Neural progenitor cell (in vitro differentiated cells): ENCODE results near the gene TMEM134. TPM values are rescaled to one million over a fixed set of nuclear protein-coding genes. Genes with fewer than 3 reads are reported as not detected.
A peak's percentile ranks its signal among the peaks of the same experiment; 100 is the strongest.

ENCODE experiments used
- DNase-seq: peaks from one replicate; pipeline ENCODE4 v3.0.0-alpha.2; 2016; ENCODE audit warnings: low spot score
- H2AFZ ChIP-seq: fragments of 200-600 bp; sonication (generic); replicated peaks from 2 replicates; pipeline ENCODE4 v1.6.1; 2016; ENCODE audit warnings: antibody characterized with exemption
- H3F3A ChIP-seq: fragments of 200-600 bp; sonication (generic); 2 replicates; pipeline ENCODE4 v1.6.1; 2016; ENCODE audit warnings: antibody characterized with exemption, low read depth
- H3K27ac ChIP-seq: fragments of 200-600 bp; sonication (generic); 2 replicates; pipeline ENCODE4 v1.5.1; 2016; ENCODE audit warnings: mild to moderate bottlenecking
- H3K27me3 ChIP-seq: fragments of 200-600 bp; sonication (generic); 2 replicates; pipeline ENCODE4 v1.6.1; 2016; ENCODE audit warnings: mild to moderate bottlenecking, moderate library complexity
- H3K36me3 ChIP-seq: fragments of 200-600 bp; sonication (generic); 2 replicates; pipeline ENCODE4 v1.5.1; 2016
- H3K4me1 ChIP-seq: fragments of 200-600 bp; sonication (generic); 2 replicates; pipeline ENCODE4 v1.6.1; 2016; ENCODE audit warnings: mixed run types
- H3K4me2 ChIP-seq: fragments of 200-600 bp; sonication (generic); 2 replicates; pipeline ENCODE4 v1.6.1; 2016
- H3K4me3 ChIP-seq: fragments of 200-600 bp; sonication (generic); 2 replicates; pipeline ENCODE4 v1.5.1; 2016
- H3K79me2 ChIP-seq: fragments of 200-600 bp; sonication (generic); 2 replicates; pipeline ENCODE4 v1.6.1; 2016; ENCODE audit warnings: low read depth
- H3K9ac ChIP-seq: fragments of 200-600 bp; sonication (generic); 2 replicates; pipeline ENCODE4 v1.6.1; 2016
- H3K9me3 ChIP-seq: fragments of 200-600 bp; sonication (generic); 2 replicates; pipeline ENCODE4 v1.5.1; 2016; ENCODE audit warnings: low read depth
- H4K20me1 ChIP-seq: fragments of 200-600 bp; sonication (generic); 2 replicates; pipeline ENCODE4 v1.6.1; 2016; ENCODE audit warnings: low read depth
- H3K27ac Mint-ChIP-seq: 3 replicates; pipeline ENCODE4 v1.8.0; 2021; ENCODE audit warnings: mixed read lengths
- H3K27me3 Mint-ChIP-seq: 2 replicates; pipeline ENCODE4 v1.8.0; 2022; ENCODE audit warnings: low read depth, mild to moderate bottlenecking, inconsistent platforms, moderate library complexity, mixed read lengths; ENCODE audit not compliant: insufficient read depth
- H3K36me3 Mint-ChIP-seq: 3 replicates; pipeline ENCODE4 v1.8.0; 2021; ENCODE audit warnings: mixed read lengths
- H3K4me1 Mint-ChIP-seq: 3 replicates; pipeline ENCODE4 v1.8.0; 2021; ENCODE audit warnings: mixed read lengths
- H3K4me3 Mint-ChIP-seq: 3 replicates; pipeline ENCODE4 v1.8.0; 2021; ENCODE audit warnings: mild to moderate bottlenecking, moderate library complexity, mixed read lengths
- H3K9me3 Mint-ChIP-seq: 3 replicates; pipeline ENCODE4 v1.8.0; 2020; ENCODE audit warnings: mixed read lengths
- CTCF ChIP-seq: fragments of 200-600 bp; sonication (generic); IDR thresholded peaks from 2 replicates; pipeline ENCODE4 v1.5.1; 2017; ENCODE audit warnings: antibody characterized with exemption, mild to moderate bottlenecking
- EZH2 ChIP-seq: fragments of 200-600 bp; sonication (generic); IDR thresholded peaks from 2 replicates; pipeline ENCODE4 v1.6.1; 2017; ENCODE audit warnings: antibody characterized with exemption, mild to moderate bottlenecking, moderate library complexity
- EZH2phosphoT487 ChIP-seq: fragments of 200-600 bp; sonication (generic); IDR thresholded peaks from 2 replicates; pipeline ENCODE4 v1.6.1; 2017; ENCODE audit warnings: antibody characterized with exemption
- total RNA-seq: library from RNA; depleted of rRNA; stranded (reverse); fragments of >200 nt; gene quantifications from 2 replicates; pipeline ENCODE4 v1.2.3, GENCODE V29; 2015; ENCODE audit warnings: low replicate concordance

The TMEM134 gene
- total RNA-seq, 1 donor from 2014 or later = 68.1 TPM

- peaks cover 9% of the 10 kb centered on the region for H3K4me1 ChIP-seq
- H4K20me1 ChIP-seq = no peaks in the 10 kb centered on the region
- Mint-ChIP-seq H3K4me1 (peaks cover 12% of the 10 kb centered on the region), H3K27ac (peak overlapping the region; percentile 2), H3K9me3 (no peaks in the 10 kb centered on the region), H3K36me3 (peaks cover 11% of the 10 kb centered on the region), H3K27me3 (peaks cover 4% of the 10 kb centered on the region), H3K4me3 (peak overlapping the region; percentile 41)
- H3K27me3 ChIP-seq = no peaks in the 10 kb centered on the region
- no peaks in the 10 kb centered on the region for H3K36me3 ChIP-seq
- H3K79me2 ChIP-seq = peaks cover 12% of the 10 kb centered on the region
- H3K4me2 ChIP-seq = no peak overlapping the region
- H2AFZ ChIP-seq = no peak overlapping the region
- H3F3A ChIP-seq = peaks cover 7% of the 10 kb centered on the region
- no peak overlapping the region for H3K27ac ChIP-seq
- no peak overlapping the region for H3K9ac ChIP-seq
- TF ChIP-seq EZH2 (no peak), CTCF (no peak), EZH2phosphoT487 (no peak)
- no peak overlapping the region for H3K4me3 ChIP-seq
- H3K9me3 ChIP-seq = no peaks in the 10 kb centered on the region
- no peak for DNase-seq
These were observed 37.5 kb downstream of the TMEM134 start for GRCh38 chr11:67431346-67432249.

GRCh38 chr11:67429722-67430121 lies 39.3 kb downstream of the TMEM134 start:
- DNase-seq = no peak
- H3K4me3 ChIP-seq = no peak overlapping the region
- H2AFZ ChIP-seq = no peak overlapping the region
- Mint-ChIP-seq H3K27me3 (peaks cover 9% of the 10 kb centered on the region), H3K4me1 (peaks cover 14% of the 10 kb centered on the region), H3K36me3 (peaks cover 9% of the 10 kb centered on the region), H3K9me3 (no peaks in the 10 kb centered on the region), H3K4me3 (peak overlapping the region; percentile 93), H3K27ac (no peak overlapping the region)
- no peaks in the 10 kb centered on the region for H3K36me3 ChIP-seq
- H3K4me1 ChIP-seq = peaks cover 9% of the 10 kb centered on the region
- H3K27ac ChIP-seq = no peak overlapping the region
- H3K9me3 ChIP-seq = no peaks in the 10 kb centered on the region
- H3K4me2 ChIP-seq = no peak overlapping the region
- no peak for TF ChIP-seq CTCF
- TF ChIP-seq EZH2 = no peak
- TF ChIP-seq EZH2phosphoT487 = no peak
- H3F3A ChIP-seq = peaks cover 7% of the 10 kb centered on the region
- no peaks in the 10 kb centered on the region for H3K27me3 ChIP-seq
- H3K79me2 ChIP-seq = peaks cover 12% of the 10 kb centered on the region
- no peaks in the 10 kb centered on the region for H4K20me1 ChIP-seq
- no peak overlapping the region for H3K9ac ChIP-seq

GRCh38 chr11:67429038-67429668 lies 39.9 kb downstream of the TMEM134 start:
- Mint-ChIP-seq H3K27me3 (peaks cover 9% of the 10 kb centered on the region), H3K36me3 (peaks cover 9% of the 10 kb centered on the region), H3K4me3 (peak overlapping the region; percentile 93), H3K27ac (no peak overlapping the region), H3K4me1 (peaks cover 17% of the 10 kb centered on the region), H3K9me3 (no peaks in the 10 kb centered on the region)
- peak overlapping the region; percentile 94 for H3K9ac ChIP-seq
- H4K20me1 ChIP-seq = no peaks in the 10 kb centered on the region
- peak overlapping the region; percentile 100 for H3K4me2 ChIP-seq
- H3K4me3 ChIP-seq = peak overlapping the region; percentile 99
- TF ChIP-seq EZH2 (no peak), CTCF (no peak), EZH2phosphoT487 (no peak)
- no peak overlapping the region for H3K27ac ChIP-seq
- H3K27me3 ChIP-seq = no peaks in the 10 kb centered on the region
- peak overlapping the region; percentile 90 for H2AFZ ChIP-seq
- no peaks in the 10 kb centered on the region for H3K36me3 ChIP-seq
- H3F3A ChIP-seq = peaks cover 7% of the 10 kb centered on the region
- H3K4me1 ChIP-seq = peaks cover 9% of the 10 kb centered on the region
- no peaks in the 10 kb centered on the region for H3K9me3 ChIP-seq
- H3K79me2 ChIP-seq = peaks cover 12% of the 10 kb centered on the region
- no peak for DNase-seq
